ENCODE data around the gene PTPRN2.

DNA sequence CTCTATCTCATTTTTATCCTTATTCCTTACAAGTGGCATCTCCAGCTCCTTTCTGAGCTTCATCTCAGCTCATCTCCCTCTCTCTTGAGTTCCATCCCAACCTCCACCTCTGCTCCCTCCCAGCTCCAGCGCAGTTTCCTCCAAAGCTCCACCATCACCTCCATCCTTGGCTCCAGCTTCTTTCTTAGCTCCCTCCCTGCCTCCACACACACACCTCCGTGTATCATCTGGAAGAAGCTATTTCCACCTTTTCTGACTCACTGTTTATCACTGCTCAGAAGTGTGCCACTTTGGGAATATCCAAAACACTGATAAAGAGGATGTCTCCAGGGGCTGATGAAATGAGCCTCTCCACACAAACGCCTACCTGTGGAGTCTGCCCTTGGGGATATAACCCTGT lies 481.4 kb downstream of the PTPRN2 start:
- TF ChIP-seq ELF4 (IDR thresholded peaks at IDR 0.05) (no peak), FOXK2 (IDR thresholded peaks at IDR 0.05) (no peak), FOXM1 (IDR thresholded peaks at IDR 0.05; ENCODE audit: borderline replicate concordance) (no peak), LEF1 (IDR thresholded peaks at IDR 0.05; ENCODE audit: borderline replicate concordance) (no peak), BHLHE40 (IDR thresholded peaks at IDR 0.05; ENCODE audit: borderline replicate concordance) (no peak), CTBP1 (IDR thresholded peaks at IDR 0.05; ENCODE audit: borderline replicate concordance) (no peak), FOXA1 (IDR thresholded peaks at IDR 0.05) (no peak), SP1 (IDR thresholded peaks at IDR 0.05) (no peak), TARDBP (IDR thresholded peaks at IDR 0.05) (no peak), ZNF384 (IDR thresholded peaks at IDR 0.05) (no peak), SUZ12 (IDR thresholded peaks at IDR 0.05) (no peak)
- TF ChIP-seq, protein P1, sequence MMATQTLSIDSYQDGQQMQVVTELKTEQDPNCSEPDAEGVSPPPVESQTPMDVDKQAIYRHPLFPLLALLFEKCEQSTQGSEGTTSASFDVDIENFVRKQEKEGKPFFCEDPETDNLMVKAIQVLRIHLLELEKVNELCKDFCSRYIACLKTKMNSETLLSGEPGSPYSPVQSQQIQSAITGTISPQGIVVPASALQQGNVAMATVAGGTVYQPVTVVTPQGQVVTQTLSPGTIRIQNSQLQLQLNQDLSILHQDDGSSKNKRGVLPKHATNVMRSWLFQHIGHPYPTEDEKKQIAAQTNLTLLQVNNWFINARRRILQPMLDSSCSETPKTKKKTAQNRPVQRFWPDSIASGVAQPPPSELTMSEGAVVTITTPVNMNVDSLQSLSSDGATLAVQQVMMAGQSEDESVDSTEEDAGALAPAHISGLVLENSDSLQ (IDR thresholded peaks at IDR 0.05) = no peak
